HTERT RPE-1 (cell line): ENCODE results near the gene PNPO.

Experiments
- in situ Hi-C: fragments of 300-500 bp; cut with MboI; formaldehyde crosslinking; loops from 4 replicates; pipeline ENCODE4 v1.14.3; 2020; ENCODE audit warnings: low sequenced_read_pairs

PNPO gene

DNA sequence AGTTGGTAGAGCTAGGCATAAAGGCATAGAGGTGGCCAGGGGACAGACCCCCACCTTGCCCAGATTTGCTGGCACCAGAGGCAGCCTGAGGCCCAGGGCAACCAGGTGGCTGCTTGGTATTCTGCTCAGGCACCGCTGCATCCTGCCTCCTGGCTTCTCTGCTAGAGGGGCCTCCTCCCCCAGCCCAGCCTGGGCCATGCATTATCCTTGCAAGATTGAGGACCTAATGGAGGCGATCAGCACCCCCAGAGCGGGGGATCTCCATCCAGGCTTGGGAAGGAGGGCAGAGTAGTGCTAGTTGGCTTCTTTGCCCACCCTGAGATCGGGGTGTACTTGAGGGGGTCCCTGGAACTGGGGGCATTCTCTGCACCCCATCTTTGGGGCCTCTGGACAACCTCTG lies 53.4 kb downstream of the PNPO start:
- in situ Hi-C loops: no loop called here

DNA sequence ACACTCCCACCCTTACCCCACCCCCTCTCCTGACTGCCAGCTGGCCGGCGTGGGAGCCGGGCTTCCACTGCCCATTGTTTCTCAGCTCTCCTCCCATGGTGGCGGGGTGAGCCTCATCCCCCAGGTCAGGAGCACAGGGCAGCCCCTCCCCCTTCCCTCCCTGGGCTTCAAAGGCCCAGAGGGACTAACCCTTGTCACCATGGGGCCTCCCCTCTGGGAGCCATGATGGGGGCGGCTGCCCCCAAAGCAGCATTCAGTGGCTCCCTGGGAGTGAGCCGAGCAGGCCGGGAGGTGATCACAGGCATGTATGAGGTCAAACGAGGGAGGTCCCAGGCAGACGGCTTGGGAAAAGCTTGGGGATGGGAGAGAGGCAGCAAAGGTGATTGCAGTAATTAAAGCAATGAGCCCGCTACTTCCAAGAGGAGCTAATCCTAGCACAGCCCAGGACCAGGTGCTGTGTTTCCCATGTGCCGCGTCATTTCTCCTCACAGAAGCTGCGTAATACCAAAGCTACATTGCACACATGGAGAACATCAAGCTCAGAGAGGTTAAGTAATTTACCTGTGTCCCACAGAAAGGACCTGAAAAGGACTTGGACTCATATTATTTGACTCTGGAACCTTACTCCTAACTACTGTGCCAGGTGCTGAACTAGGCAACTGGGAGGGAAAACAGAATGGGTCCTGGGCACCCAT lies 54.0 kb downstream of the PNPO start:
- in situ Hi-C loops: no loop called here

DNA sequence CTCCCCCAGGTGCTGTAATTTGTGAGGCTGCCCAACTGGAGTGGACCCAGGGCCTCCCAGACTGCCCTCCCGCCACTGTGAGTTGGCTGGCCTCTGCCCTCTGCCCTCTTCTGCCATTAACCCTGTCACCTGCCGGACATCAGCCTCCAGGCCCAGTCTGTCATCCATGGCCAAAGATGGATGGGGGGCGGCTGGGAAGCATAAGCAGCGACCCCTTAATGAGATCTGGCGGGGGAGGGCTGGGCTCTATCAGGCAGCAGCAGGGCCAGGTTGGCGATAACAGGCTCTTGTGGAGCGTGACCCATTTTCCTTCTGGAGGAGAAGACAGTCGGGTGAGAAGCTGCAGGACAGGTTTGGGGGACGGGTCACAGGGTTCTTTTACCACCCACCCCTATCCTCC lies 54.8 kb downstream of the PNPO start:
- in situ Hi-C loops: no loop called here

DNA sequence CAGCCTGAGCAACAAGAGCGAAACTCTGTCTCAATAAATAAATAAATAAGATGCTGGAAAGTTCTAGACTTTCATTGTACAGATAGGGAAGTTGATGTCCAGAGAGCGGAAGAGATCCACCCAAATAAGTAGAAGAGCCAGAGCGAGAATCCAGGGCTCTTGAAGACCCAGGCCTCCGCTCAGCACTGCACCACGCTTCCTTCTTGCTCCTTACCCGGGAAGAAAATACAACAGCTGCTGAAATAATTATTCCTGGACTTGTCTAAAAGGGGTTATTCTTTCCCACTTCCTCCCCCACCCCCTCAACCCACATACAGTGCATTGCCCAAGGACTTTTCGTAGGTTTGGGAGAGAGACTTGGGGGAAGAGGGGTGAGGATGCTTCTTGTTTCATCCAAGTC lies 56.2 kb downstream of the PNPO start:
- in situ Hi-C loops: no loop called here

DNA sequence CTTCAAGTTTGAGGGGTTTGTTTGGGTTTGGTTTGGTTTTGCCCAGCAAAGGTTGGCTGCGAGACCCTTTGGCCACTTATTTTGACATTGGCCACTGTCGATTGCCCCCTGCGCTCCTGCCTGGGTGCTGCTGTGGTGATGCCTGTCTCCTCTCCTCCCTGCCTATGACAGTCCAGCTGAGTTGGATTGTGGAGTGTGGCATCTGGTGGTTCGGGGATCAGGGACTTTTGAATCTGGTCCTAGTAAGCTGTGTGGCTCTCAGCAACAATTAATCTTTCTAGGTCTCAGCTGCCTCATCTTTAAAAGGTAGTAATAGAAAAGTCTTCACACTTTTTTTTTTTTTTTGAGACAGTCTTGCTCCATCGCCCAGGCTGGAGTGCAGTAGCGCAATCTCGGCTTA lies 56.7 kb downstream of the PNPO start:
- in situ Hi-C loops: no loop called here
